OCI-LY7 (cell line): Measurements from ENCODE around the gene B3GNT9.

Experiments used
- CTCF ChIP-seq: fragments of 200-600 bp; sonication (generic); conservative IDR thresholded peaks from 2 replicates; pipeline ENCODE4 v1.5.1; 2014; ENCODE audit warnings: mild to moderate bottlenecking, antibody characterized with exemption, low read length, moderate library complexity, mixed read lengths
- EZH2phosphoT487 ChIP-seq: fragments of 200-600 bp; sonication (generic); IDR thresholded peaks from 2 replicates; pipeline ENCODE4 v1.6.1; 2018; ENCODE audit warnings: low read depth, borderline replicate concordance, mild to moderate bottlenecking, mixed run types, antibody characterized with exemption, low read length, moderate library complexity, mixed read lengths

DNA sequence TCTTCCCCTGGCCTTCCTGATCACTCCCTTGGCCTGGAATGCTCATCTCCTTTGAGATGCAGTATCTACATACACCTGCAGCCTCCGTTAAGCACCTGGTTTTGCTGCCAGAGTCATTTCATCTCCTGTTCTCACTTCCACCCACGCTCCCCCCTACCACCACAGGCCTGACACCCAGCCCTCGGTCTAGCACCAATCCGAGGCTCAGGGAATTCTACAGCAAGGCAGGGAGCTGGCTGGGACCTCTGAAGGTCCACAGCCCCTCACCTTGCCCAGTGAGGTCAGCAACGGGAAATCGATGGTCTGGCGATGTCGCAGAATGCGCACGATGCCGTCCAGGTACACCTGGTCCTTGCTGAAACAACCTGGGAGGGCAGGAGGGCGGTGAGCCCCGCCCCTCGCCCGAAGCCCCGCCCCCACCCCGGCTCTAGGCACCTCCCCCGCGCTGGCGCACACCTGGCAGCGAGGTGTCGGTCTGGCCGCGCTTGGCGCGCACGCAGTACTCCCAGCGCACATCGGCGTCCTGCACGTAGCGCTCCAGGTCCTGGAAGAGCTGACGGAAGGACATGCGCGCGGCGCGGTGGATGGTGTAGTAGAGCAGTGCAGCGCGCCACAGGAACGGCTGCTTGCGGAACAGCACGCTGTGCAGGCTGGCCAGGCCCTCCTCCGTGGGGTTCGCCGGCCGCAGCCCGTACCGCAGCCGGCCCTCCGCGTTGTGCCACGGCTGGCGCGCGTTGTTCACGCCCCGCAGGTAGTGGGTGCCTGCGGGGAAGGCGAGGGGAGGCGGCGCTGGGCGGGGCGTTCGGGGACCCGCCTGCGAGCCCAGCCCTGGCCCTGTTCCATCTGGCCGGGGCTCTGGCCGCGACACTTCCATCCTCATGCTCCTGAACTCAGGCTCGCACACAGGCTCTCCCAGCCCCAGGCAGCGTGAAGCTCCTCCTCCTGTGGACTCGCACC is 27.2 kb upstream of the B3GNT9 start:
- TF ChIP-seq CTCF (no peak), EZH2phosphoT487 (no peak)
